GM18502 (cell line): ENCODE data around the gene IMPDH2.

Experiments
- ATAC-seq: cut with Tn5 transposase; IDR thresholded peaks from one replicate; pipeline ENCODE4 v1.9.1; 2021; ENCODE audit warnings: mild to moderate bottlenecking; ENCODE audit not compliant: unreplicated experiment, poor library complexity

The IMPDH2 gene

DNA sequence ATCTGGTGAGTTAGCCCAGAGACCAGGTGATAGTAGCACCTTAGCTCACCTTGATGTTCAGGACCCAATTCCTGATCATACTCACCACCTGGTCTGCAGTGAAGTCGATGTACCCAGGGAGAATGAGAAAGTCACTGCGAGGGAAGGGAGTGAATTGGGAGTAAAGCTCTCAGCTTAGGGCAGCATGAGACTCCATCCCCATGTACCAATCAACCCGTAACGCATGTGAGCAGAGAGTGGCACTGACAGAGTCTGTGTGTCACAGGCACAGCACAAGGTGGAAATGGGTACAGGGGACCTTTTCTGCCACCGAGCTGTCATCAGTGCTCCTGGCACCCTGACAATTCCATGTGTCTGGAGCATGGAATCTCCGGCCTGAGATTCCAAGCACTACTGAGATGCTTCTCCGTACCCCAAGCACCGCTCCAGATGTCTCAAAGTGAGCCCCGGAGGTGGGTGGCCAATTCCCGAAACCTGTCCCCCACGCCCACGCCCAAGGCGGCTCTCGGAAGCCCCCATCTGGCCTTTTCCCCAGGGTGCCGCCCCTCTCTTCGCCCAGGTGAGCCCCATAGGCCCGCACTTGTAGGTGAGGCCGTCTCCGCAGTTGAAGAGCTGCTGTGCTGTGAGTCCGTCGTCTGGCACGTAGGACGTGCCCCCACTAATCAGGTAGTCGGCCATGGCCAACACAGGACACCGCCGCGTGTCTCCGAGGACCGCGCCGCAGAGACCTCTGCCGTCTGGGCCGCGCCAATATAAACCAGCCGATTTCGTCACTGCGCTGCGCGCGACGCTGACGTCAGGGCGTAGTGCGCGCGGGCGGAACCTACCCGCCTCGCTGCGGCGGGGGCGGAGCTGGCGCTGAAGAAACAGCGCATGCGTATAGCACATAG, at the start of gene IMPDH2:
Gene IMPDH2, minus strand, starts transcription at position 726 of the 890 bp plus-strand sequence. Its CDS starts 48 bp downstream, at position 678.
- ATAC-seq: peak; percentile 89

DNA sequence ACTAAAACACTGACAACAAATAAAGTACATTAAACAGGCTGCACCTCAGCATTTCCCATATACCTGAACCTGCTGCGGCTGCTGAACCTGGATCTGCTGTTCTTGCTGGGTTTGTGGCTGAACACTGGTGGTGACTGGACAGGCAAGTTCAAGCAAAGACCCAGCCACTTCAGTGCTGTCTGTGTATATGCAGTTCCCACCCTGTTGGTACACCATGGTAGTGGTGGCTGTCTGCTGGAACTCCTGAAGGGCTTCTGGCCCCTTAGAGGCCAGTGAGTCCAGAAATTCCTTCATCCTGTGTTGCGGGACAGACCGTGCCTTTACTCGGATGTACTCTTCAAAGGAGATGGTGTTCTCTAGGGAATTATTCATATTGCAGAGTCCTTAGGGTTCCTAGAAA, 47.4 kb upstream of the IMPDH2 start:
- ATAC-seq: no peak

GRCh38 chr3:49076116-49076515, 46.9 kb upstream of the IMPDH2 start:
- no peak for ATAC-seq

GRCh38 chr3:49058011-49058410, 28.8 kb upstream of the IMPDH2 start:
- no peak for ATAC-seq

GRCh38 chr3:49057268-49057667, 28.1 kb upstream of the IMPDH2 start:
- no peak for ATAC-seq

DNA sequence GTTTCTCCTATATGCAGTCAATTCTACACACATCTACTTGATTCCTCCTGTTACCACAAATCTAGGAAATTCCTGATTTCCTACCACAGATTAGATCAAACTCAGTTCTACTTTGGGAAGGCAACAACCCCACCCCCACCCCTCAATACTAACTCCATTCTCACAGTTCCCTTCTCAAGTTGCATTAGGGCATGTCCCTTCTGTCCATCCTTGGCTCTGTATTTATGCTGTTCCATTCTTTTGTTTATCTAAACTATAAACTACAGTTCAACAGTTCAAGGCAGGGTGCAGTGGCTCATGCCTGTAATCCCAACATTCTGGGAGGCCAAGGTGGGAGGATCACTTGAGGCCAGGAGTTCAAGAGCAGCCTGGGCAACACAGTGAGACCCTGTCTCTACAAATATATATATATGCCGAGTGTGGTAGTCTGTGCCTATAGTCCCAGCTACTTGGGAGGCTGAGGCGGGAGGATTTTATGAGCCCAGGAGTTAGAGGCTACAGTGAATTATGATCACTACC, 25.2 kb upstream of the IMPDH2 start:
- no peak for ATAC-seq

DNA sequence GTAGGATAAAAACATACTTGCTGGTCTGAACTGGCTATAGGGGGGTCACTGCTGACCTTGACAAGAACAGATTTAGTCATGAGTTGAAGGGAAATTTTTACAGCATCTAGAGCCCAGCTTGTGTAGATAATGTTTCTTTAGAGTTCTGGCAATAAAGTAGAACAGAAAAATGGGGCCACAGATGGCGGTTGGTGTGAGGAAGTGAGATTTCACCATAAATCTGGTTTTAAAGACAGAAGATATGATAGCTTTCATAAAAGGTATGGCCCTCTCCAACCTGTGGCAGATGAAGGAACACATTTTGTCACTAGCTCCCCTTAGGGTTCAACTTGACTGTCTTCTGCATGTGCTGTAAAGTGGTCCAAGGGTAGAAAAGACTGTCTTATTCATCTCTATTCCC, 24.3 kb upstream of the IMPDH2 start:
- ATAC-seq: no peak

DNA sequence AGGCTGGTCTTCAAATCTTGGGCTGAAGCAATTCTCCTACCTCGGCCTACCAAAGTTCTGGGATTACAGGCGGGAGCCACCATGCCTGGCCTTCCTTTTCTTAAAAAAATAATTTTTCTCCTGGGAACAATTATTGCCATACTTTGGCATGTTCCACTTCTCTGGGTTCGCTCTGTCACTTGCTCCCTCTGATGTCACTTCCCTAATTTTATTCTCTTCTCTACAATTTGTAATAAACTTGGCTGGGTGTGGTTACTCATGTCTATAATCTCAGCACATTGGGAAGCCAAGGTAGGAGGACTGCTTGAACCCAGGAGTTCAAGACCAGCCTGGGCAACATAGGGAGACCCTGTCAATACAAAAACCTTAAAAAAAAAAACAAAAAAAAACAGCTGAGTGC, 6.1 kb upstream of the IMPDH2 start:
- ATAC-seq: no peak

DNA sequence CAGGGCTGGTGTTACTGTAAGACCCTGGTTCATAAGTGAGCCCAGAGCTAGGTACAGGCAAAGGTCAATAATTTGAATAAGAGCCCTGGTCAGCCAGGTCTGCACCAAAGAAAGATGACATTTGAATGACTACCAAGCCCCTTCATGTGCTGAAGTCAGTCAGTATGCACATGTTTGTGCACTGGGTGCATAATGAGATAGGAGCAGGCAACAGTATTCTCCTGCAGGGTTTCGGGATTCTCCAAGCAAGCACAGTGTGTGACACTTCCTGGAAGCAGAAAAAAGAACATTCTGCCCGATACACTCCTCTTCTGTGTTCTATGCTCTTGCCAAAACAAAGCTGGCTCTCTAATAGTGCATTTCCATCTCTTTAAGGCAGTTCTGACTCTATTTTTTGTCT, 5.5 kb upstream of the IMPDH2 start:
- no peak for ATAC-seq

GRCh38 chr3:49032646-49033304, 3.6 kb upstream of the IMPDH2 start:
- no peak for ATAC-seq

DNA sequence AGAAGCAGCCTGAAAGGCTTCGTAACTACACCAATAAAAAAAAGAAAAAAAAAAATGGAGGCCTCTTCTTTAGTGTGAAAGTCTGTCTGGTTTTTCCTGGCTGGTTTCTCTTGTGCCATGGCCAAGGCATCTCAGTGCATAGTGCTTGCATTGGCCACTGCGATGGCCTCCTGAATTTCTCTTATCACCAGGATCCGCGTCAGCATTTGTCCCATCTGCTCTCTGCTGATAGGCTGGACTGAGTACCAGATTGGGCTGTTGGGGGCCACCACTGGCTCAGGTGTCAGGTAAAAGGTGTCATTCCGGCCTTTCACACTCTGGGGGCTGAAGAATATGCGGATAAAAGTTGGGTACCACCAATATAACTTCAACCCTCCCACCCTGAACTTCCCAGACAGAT, 1.1 kb upstream of the IMPDH2 start:
- ATAC-seq: no peak

DNA sequence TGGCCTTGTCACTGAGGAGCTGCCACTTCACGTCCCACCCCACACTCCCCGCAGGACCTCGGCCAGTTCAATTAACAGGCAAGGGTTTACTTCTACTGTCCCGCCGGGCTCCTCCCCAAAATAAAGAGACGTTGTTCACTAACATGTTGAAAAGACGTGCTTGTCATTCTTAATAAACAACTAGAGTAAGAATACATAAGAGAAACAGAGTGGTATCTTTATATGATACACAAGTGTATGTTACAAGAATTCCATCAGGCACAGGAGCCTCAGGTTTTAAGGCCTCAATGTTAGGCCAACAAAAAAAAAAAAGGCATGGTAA, 326 bp upstream of the IMPDH2 start:
- no peak for ATAC-seq

DNA sequence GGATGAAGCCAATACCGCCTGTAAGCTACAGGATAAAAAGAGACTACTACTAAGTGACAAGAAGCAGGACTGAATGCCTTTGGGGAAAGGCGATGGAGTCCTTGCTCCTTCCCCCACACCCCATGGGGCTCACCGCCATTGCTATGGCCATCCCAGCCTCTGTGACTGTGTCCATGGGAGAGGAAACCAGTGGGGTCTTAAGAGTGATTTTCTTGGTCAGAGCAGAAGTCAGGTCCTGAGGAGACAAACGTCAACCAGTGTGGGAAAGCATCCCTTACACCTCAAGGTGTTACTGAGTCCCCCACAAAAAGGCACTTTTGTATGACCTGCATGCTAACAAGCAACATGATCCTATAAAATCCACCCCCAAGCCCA, 913 bp downstream of the IMPDH2 start:
- ATAC-seq: no peak

GRCh38 chr3:49027634-49028033, 1.6 kb downstream of the IMPDH2 start:
- no peak for ATAC-seq

DNA sequence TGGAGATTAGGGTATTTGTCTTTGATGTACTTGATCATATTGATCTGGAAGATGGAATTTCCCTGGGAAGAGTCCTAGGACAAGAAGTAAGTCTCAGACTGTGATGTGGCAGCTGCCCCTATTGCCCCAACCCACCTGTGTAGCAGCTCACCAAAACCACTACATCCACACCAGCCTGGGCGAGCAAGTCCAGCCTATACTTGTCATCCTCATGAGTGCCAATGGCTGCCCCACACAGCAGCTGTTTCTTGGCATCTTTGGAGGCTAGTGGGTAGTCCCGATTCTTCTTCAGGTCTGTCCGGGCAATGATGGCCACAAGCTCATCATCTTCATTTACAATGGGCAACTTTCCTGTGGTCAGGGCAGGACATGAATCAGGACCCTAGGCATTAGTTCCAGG, 2.7 kb downstream of the IMPDH2 start:
- ATAC-seq: no peak

DNA sequence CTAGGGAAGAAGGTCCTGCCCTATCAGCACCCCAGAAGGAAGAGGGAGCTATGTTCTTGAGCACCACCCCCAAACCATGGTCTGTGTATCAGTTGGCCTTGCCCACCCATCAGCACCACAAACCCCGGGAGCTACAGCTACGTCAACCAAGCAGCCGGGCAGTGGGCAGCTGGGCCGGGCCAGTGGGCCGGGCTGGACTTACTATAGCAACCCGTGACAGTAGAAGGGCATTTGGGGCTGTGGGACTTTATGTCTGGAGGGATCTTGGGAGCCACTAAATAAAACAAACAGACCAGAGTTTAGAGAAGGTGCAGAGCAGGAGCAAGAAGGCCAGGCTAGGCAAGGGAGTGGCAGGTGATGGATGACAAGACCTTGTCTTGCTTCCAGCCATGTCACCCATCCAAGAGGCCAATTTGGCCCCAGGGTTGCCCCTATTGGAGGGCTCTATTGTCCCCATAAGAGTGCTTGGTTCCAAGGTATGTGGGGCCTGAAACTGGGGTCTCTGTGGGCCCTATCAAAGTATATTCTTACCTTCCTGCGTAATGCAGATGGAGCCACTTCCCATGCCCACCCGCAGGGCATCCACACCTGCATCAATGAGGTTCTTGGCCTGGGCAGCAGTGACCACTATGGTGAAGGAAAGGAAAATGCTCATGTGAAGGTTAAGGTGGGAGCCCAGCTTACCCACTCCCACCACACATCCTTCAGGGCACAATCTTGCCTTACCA, 3.2 kb downstream of the IMPDH2 start:
- no peak for ATAC-seq

DNA sequence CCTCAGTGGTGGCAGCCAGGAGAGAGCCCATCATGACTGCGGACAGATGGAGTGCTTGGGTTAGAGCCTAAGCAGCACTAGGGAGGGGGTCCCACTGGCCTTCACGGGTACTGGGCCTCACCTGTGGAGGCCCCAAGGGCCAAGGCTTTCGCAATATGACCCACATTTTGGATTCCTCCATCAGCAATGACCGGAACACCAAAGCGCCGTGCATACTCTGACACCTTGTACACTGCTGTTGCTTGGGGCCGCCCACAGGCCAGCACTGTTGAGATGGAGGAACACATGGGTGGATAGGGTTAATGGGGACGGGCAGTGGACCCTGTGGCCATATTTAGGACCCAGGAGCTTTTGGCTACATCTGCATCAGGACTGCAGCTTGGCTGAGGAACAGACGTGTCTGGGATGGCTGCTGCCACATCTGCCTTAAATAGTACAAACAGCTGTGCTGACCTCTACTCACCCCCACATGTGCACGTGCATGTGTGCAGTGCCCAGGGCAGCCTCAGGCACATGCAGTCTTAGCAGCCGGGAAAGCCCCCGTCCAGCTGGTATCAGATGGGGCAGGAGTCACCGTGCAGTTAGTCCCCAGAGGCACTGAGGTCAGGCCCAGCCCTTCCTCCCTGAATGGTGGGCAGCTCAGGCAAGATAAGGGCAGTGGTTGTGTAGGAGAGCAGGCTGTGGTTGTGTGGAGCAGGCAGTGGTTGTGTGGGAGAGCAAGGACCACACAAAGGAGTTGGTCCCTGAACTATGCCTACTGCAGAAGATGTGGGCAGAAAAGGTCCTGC, 4.0 kb downstream of the IMPDH2 start:
- no peak for ATAC-seq

- ATAC-seq: no peak
These were observed 4.7 kb downstream of the IMPDH2 start for GRCh38 chr3:49024449-49024848.

GRCh38 chr3:49023775-49024174, 5.4 kb downstream of the IMPDH2 start:
- no peak for ATAC-seq

GRCh38 chr3:49022688-49023171, 6.5 kb downstream of the IMPDH2 start:
- ATAC-seq: no peak
